Effector memory CD4-positive, alpha-beta T cell (primary cell): Measurements from ENCODE around the gene NOSIP.

Experiments used
- DNase-seq, 3 donors: peaks; one replicate each; pipeline ENCODE4 v3.0.0-alpha.2; 2020
- H3K27ac ChIP-seq: 2 replicates; pipeline ENCODE4 v1.7.0; 2013; ENCODE audit warnings: mild to moderate bottlenecking, low read length, moderate library complexity; ENCODE audit not compliant: insufficient read depth, poor library complexity, severe bottlenecking
- H3K27me3 ChIP-seq: replicated peaks from 2 replicates; pipeline ENCODE4 v1.7.0; 2013; ENCODE audit warnings: mild to moderate bottlenecking, low read length; ENCODE audit not compliant: insufficient read depth, control insufficient read depth, poor library complexity, severe bottlenecking
- H3K36me3 ChIP-seq: 2 replicates; pipeline ENCODE4 v1.7.0; 2013; ENCODE audit warnings: mild to moderate bottlenecking, low read length, moderate library complexity; ENCODE audit not compliant: control insufficient read depth, insufficient read depth
- H3K4me1 ChIP-seq: 2 replicates; pipeline ENCODE4 v1.7.0; 2013; ENCODE audit warnings: low read length, mild to moderate bottlenecking; ENCODE audit not compliant: control insufficient read depth, insufficient read depth, poor library complexity, severe bottlenecking
- H3K4me3 ChIP-seq: 2 replicates; pipeline ENCODE4 v1.7.0; 2013; ENCODE audit warnings: low read length, low read depth, mild to moderate bottlenecking; ENCODE audit not compliant: insufficient read depth, poor library complexity, severe bottlenecking
- H3K9me3 ChIP-seq: 2 replicates; pipeline ENCODE4 v1.7.0; 2013; ENCODE audit warnings: mild to moderate bottlenecking, low read length, moderate library complexity; ENCODE audit not compliant: control insufficient read depth

NOSIP gene

GRCh38 chr19:49574206-49574755 is 6.1 kb downstream of the NOSIP start:
- no peak for DNase-seq
- no peak overlapping the region for H3K4me3 ChIP-seq
- H3K4me1 ChIP-seq = peaks cover 21% of the 10 kb centered on the region
- no peaks in the 10 kb centered on the region for H3K27me3 ChIP-seq
- H3K27ac ChIP-seq = no peak overlapping the region
- H3K9me3 ChIP-seq = no peaks in the 10 kb centered on the region
- H3K36me3 ChIP-seq = peaks cover 21% of the 10 kb centered on the region

- Histone ChIP-seq H3K9me3 (no peaks in the 10 kb centered on the region), H3K4me1 (peaks cover 18% of the 10 kb centered on the region)
Measured at GRCh38 chr19:49573425-49573824, 6.9 kb downstream of the NOSIP start.

GRCh38 chr19:49573009-49573408 is 7.3 kb downstream of the NOSIP start:
- H3K27me3 ChIP-seq = no peaks in the 10 kb centered on the region
- no peak for DNase-seq
- peaks cover 21% of the 10 kb centered on the region for H3K4me1 ChIP-seq
- peaks cover 21% of the 10 kb centered on the region for H3K36me3 ChIP-seq
- no peak overlapping the region for H3K4me3 ChIP-seq
- H3K9me3 ChIP-seq = no peaks in the 10 kb centered on the region
- H3K27ac ChIP-seq = no peak overlapping the region

More at GRCh38 chr19:49573425-49573824, 6.9 kb downstream of the NOSIP start:
- H3K4me3 ChIP-seq = no peak overlapping the region
- no peaks in the 10 kb centered on the region for H3K27me3 ChIP-seq
- DNase-seq = no peak
- H3K36me3 ChIP-seq = peaks cover 21% of the 10 kb centered on the region
- no peak overlapping the region for H3K27ac ChIP-seq

GRCh38 chr19:49570997-49571676 is 9.2 kb downstream of the NOSIP start:
- peaks cover 21% of the 10 kb centered on the region for H3K36me3 ChIP-seq
- no peak overlapping the region for H3K27ac ChIP-seq
- no peak for DNase-seq
- H3K4me1 ChIP-seq = peaks cover 35% of the 10 kb centered on the region
- no peaks in the 10 kb centered on the region for H3K9me3 ChIP-seq
- H3K4me3 ChIP-seq = no peak overlapping the region
- H3K27me3 ChIP-seq = no peaks in the 10 kb centered on the region

GRCh38 chr19:49570138-49570856 is 10.1 kb downstream of the NOSIP start:
- Histone ChIP-seq H3K4me1 (peaks cover 43% of the 10 kb centered on the region), H3K4me3 (no peak overlapping the region), H3K9me3 (no peaks in the 10 kb centered on the region), H3K27ac (no peak overlapping the region), H3K36me3 (peaks cover 16% of the 10 kb centered on the region), H3K27me3 (no peaks in the 10 kb centered on the region)
- DNase-seq = peak; percentile 44 to 64 (median 57)

GRCh38 chr19:49567861-49568441 is 12.4 kb downstream of the NOSIP start:
- peak; percentile 69 to 79 (median 70) for DNase-seq
- Histone ChIP-seq H3K36me3 (peaks cover 2% of the 10 kb centered on the region), H3K9me3 (no peaks in the 10 kb centered on the region), H3K27me3 (no peaks in the 10 kb centered on the region), H3K4me1 (peaks cover 66% of the 10 kb centered on the region), H3K4me3 (no peak overlapping the region), H3K27ac (peak overlapping the region; percentile 71)

- H3K27ac ChIP-seq = peak overlapping the region; percentile 60
- no peaks in the 10 kb centered on the region for H3K36me3 ChIP-seq
- H3K9me3 ChIP-seq = no peaks in the 10 kb centered on the region
- no peaks in the 10 kb centered on the region for H3K27me3 ChIP-seq
- no peak for DNase-seq
- H3K4me1 ChIP-seq = peaks cover 79% of the 10 kb centered on the region
- H3K4me3 ChIP-seq = no peak overlapping the region
Measured at GRCh38 chr19:49566302-49566701, 14.1 kb downstream of the NOSIP start.

- no peaks in the 10 kb centered on the region for H3K36me3 ChIP-seq
- no peak overlapping the region for H3K4me3 ChIP-seq
- no peaks in the 10 kb centered on the region for H3K27me3 ChIP-seq
- no peaks in the 10 kb centered on the region for H3K9me3 ChIP-seq
- H3K27ac ChIP-seq = peak overlapping the region; percentile 69
- peaks cover 81% of the 10 kb centered on the region for H3K4me1 ChIP-seq
- DNase-seq = no peak
Measured at GRCh38 chr19:49565261-49565660, 15.1 kb downstream of the NOSIP start.

GRCh38 chr19:49564616-49565045 is 15.7 kb downstream of the NOSIP start:
- Histone ChIP-seq H3K4me1 (peaks cover 82% of the 10 kb centered on the region), H3K27ac (peak overlapping the region; percentile 69), H3K4me3 (no peak overlapping the region), H3K27me3 (no peaks in the 10 kb centered on the region), H3K9me3 (no peaks in the 10 kb centered on the region), H3K36me3 (no peaks in the 10 kb centered on the region)
- DNase-seq = no peak
